Effector memory CD4-positive, alpha-beta T cell (primary cell): Measurements from ENCODE around the gene PODN.

Source experiments
- DNase-seq, 3 donors: peaks; one replicate each; pipeline ENCODE4 v3.0.0-alpha.2; 2020
- H3K27ac ChIP-seq: 2 replicates; pipeline ENCODE4 v1.7.0; 2013; ENCODE audit warnings: mild to moderate bottlenecking, low read length, moderate library complexity; ENCODE audit not compliant: insufficient read depth, poor library complexity, severe bottlenecking
- H3K27me3 ChIP-seq: replicated peaks from 2 replicates; pipeline ENCODE4 v1.7.0; 2013; ENCODE audit warnings: mild to moderate bottlenecking, low read length; ENCODE audit not compliant: insufficient read depth, control insufficient read depth, poor library complexity, severe bottlenecking
- H3K36me3 ChIP-seq: 2 replicates; pipeline ENCODE4 v1.7.0; 2013; ENCODE audit warnings: mild to moderate bottlenecking, low read length, moderate library complexity; ENCODE audit not compliant: control insufficient read depth, insufficient read depth
- H3K4me1 ChIP-seq: 2 replicates; pipeline ENCODE4 v1.7.0; 2013; ENCODE audit warnings: low read length, mild to moderate bottlenecking; ENCODE audit not compliant: control insufficient read depth, insufficient read depth, poor library complexity, severe bottlenecking
- H3K4me3 ChIP-seq: 2 replicates; pipeline ENCODE4 v1.7.0; 2013; ENCODE audit warnings: low read length, low read depth, mild to moderate bottlenecking; ENCODE audit not compliant: insufficient read depth, poor library complexity, severe bottlenecking
- H3K9me3 ChIP-seq: 2 replicates; pipeline ENCODE4 v1.7.0; 2013; ENCODE audit warnings: mild to moderate bottlenecking, low read length, moderate library complexity; ENCODE audit not compliant: control insufficient read depth

Gene PODN

GRCh38 chr1:53079251-53079650, 17.2 kb downstream of the PODN start:
- no peaks in the 10 kb centered on the region for H3K27me3 ChIP-seq
- no peak overlapping the region for H3K27ac ChIP-seq
- no peaks in the 10 kb centered on the region for H3K9me3 ChIP-seq
- no peaks in the 10 kb centered on the region for H3K4me1 ChIP-seq
- DNase-seq, result no peak
- no peak overlapping the region for H3K4me3 ChIP-seq
- H3K36me3 ChIP-seq, result no peaks in the 10 kb centered on the region

DNA sequence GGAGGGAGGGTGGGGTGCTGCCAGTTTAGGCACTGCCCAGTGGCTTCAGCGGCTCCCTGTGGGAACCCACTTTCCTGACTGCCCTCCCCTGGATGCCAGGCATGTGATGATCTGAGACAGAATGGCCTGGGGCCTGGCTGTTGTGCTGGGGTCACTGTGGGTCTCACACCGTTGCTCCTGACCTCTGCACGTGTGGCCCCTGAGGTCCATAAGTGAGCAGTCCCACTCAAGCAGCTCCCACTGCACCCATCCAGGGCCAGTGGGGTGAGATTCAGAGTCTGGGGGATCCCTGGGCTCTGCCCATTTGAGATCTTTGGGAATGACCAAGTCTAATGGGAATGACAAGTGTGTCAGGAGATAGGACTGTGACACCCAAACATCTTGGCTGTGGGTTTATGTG, 18.0 kb downstream of the PODN start:
- no peak overlapping the region for H3K4me3 ChIP-seq
- no peaks in the 10 kb centered on the region for H3K9me3 ChIP-seq
- DNase-seq, result no peak
- H3K27me3 ChIP-seq, result no peaks in the 10 kb centered on the region
- H3K27ac ChIP-seq, result no peak overlapping the region
- no peaks in the 10 kb centered on the region for H3K4me1 ChIP-seq
- H3K36me3 ChIP-seq, result no peaks in the 10 kb centered on the region

DNA sequence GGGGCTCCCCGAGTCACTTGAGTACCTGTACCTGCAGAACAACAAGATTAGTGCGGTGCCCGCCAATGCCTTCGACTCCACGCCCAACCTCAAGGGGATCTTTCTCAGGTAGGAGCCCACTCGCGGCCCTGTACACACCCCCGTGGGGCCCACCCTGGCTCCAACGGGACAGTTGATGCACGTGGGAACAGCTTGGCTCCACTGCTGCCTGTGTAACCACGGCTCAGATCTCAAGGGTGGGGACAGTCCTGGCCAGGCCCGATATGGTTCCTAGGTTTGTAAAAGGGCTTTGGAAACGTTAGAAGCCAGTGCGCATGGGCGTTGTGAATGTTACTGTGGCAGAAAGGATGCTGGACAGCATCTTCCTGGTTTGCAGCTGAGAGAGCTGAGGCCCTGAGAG, 18.8 kb downstream of the PODN start:
- H3K36me3 ChIP-seq, result no peaks in the 10 kb centered on the region
- no peaks in the 10 kb centered on the region for H3K9me3 ChIP-seq
- H3K4me1 ChIP-seq, result no peaks in the 10 kb centered on the region
- H3K4me3 ChIP-seq, result no peak overlapping the region
- no peak overlapping the region for H3K27ac ChIP-seq
- no peaks in the 10 kb centered on the region for H3K27me3 ChIP-seq
- DNase-seq, result no peak

DNA sequence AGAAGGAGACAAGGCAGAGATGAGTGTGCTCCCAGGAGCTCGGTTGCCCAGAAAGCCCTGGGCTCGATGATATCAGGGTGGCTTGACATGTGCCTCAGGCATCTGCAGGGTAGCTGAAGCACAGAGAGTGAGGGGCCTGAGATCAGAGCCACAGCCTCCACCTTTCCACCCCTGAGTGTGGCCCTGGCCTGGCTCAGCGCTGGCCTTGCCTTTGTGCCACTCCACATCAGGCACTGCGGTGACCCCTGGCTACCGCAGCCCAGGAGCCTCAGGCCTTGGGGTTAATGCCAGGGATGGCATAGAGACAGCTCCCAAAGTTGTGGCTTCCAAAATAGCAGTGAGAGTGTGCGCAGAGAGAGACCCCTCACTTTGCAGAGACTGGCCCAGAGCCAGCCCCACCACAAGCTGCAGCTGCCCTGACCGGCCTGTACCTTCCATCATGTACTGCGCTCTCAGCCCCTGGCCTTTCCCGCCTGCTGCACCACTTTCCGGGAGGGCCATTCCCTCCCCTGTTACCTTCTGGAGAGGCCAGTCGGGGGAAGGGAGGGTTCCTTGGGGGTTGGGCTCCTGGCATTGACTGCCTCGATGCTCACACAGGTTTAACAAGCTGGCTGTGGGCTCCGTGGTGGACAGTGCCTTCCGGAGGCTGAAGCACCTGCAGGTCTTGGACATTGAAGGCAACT, 19.5 kb downstream of the PODN start:
- Histone ChIP-seq H3K9me3 (no peaks in the 10 kb centered on the region), H3K27ac (no peak overlapping the region), H3K36me3 (no peaks in the 10 kb centered on the region), H3K27me3 (no peaks in the 10 kb centered on the region), H3K4me3 (no peak overlapping the region), H3K4me1 (no peaks in the 10 kb centered on the region)
- no peak for DNase-seq

DNA sequence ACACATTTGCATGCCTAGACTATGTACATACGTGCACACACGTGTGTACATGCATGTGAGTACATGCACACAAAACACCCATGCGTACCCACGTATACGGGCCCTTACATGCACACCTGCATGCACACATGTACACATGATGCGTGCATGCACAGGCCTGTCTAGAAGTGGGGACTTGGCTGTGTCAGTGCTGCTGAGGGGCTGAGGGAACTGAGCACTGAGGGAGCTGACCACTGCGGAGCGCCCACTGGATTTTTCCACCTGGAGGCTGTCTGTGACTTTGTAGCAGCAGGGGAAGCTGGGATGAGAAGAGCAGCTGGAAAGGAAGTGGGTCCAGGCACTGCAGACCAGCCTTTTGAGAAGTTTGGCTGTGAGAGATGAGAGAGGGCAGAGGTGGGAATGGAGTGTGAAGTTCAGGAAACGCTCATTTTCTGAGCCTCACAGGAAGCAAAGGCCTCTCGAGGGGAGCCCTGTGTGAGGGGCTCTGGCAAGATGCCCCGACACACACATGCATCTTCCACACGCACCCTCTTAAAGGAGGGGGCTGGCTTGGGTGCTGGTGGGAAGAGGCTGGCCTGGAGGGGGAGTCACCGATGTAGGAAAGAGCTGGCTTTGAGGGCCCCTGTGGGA, 20.9 kb downstream of the PODN start:
- no peaks in the 10 kb centered on the region for H3K4me1 ChIP-seq
- no peak overlapping the region for H3K27ac ChIP-seq
- no peaks in the 10 kb centered on the region for H3K36me3 ChIP-seq
- H3K4me3 ChIP-seq, result no peak overlapping the region
- no peak for DNase-seq
- no peaks in the 10 kb centered on the region for H3K9me3 ChIP-seq
- H3K27me3 ChIP-seq, result no peaks in the 10 kb centered on the region

GRCh38 chr1:53083636-53084588, 21.9 kb downstream of the PODN start:
- Histone ChIP-seq H3K27ac (no peak overlapping the region), H3K4me3 (no peak overlapping the region), H3K36me3 (no peaks in the 10 kb centered on the region), H3K4me1 (no peaks in the 10 kb centered on the region), H3K27me3 (no peaks in the 10 kb centered on the region), H3K9me3 (no peaks in the 10 kb centered on the region)
- DNase-seq, result no peak

- DNase-seq, result no peak
- Histone ChIP-seq H3K36me3 (no peaks in the 10 kb centered on the region), H3K4me3 (no peak overlapping the region), H3K27me3 (no peaks in the 10 kb centered on the region), H3K4me1 (no peaks in the 10 kb centered on the region), H3K27ac (no peak overlapping the region), H3K9me3 (no peaks in the 10 kb centered on the region)
Observed at GRCh38 chr1:53084589-53084971, 22.6 kb downstream of the PODN start.

DNA sequence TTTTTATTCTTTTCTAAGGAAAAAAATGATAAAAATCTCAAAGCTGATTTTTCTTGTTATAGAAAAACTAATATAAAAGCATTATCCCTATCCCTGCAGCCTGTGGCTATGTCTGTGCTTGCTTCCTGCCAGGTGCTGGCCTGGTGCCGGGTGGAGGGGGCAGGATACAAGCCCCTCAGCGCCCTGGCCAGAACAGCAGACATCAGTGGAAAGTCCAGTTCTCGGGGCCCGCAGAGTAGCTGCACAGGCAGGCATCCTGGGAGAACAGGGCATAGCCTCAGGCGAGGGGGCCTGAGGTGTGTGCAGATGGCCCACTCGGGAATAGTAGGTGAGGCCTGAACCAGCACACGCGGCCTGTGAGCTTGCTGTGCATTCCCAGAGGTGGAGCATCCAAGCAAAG, 23.4 kb downstream of the PODN start:
- Histone ChIP-seq H3K4me3 (no peak overlapping the region), H3K9me3 (no peaks in the 10 kb centered on the region), H3K27ac (no peak overlapping the region), H3K27me3 (no peaks in the 10 kb centered on the region), H3K4me1 (no peaks in the 10 kb centered on the region), H3K36me3 (no peaks in the 10 kb centered on the region)
- DNase-seq, result no peak

- Histone ChIP-seq H3K27me3 (no peaks in the 10 kb centered on the region), H3K4me1 (no peaks in the 10 kb centered on the region), H3K4me3 (no peak overlapping the region), H3K36me3 (no peaks in the 10 kb centered on the region), H3K9me3 (no peaks in the 10 kb centered on the region), H3K27ac (no peak overlapping the region)
- no peak for DNase-seq
Observed at GRCh38 chr1:53086491-53087070, 24.6 kb downstream of the PODN start.
